T-cell (primary cell): ENCODE measurements around the gene NHP2. TPM values are rescaled to one million over a fixed set of nuclear protein-coding genes. Genes with fewer than 3 reads are reported as not detected.

ENCODE experiments used
- ATAC-seq, 4 experiments: fragments of 200-7000 bp in 3 of 4; fragments of 150-1000 bp in 1 of 4; cut with Tn5 transposase; replicated peaks in 1 of 4; 1 replicate in 3 of 4; 2 replicates in 1 of 4; pipeline ENCODE4 v1.10.0; 2021; ENCODE audit warnings: moderate library complexity in 3 of 4, mild to moderate bottlenecking in 2 of 4, moderate number of reproducible peaks in 1 of 4
- CTCF ChIA-PET, 2 donors: fragments of 300-600 bp; sonication (Branson Sonifier 250); formaldehyde crosslinking; loops; one replicate each; lab custom pipeline; 2022; ENCODE audit warnings: antibody characterized with exemption in 2 of 2; lab: Charles Lee
- POLR2A ChIA-PET, 2 donors: fragments of 300-600 bp; sonication (Branson Sonifier 250); formaldehyde crosslinking; loops; one replicate each; lab custom pipeline; 2022; ENCODE audit warnings: antibody characterized with exemption in 2 of 2; lab: Charles Lee
- DNase-seq, 35 experiments: peaks; one replicate each; pipeline versions ENCODE4 v3.0.0 to v3.0.0-alpha.2; 2013 to 2023
- H3K27ac ChIP-seq: one replicate; pipeline ENCODE4 v1.5.1; 2013; ENCODE audit warnings: low read length
- H3K27me3 ChIP-seq, 2 experiments: replicated peaks in 1 of 2; 1 replicate in 1 of 2; 2 replicates in 1 of 2; pipeline versions ENCODE4 v1.6.1 to v1.7.0; 2013; ENCODE audit warnings: low read length in 1 of 2, mixed read lengths in 1 of 2; ENCODE audit not compliant: control insufficient read depth in 2 of 2, insufficient read depth in 2 of 2; ENCODE audit errors: extremely low read depth in 1 of 2
- H3K36me3 ChIP-seq, 2 donors: 1 replicate in 1 of 2; 2 replicates in 1 of 2; pipeline versions ENCODE4 v1.6.1 to v1.7.0; 2013; ENCODE audit warnings: low read length in 1 of 2; ENCODE audit not compliant: control insufficient read depth in 2 of 2, insufficient read depth in 1 of 2; ENCODE audit errors: extremely low read depth in 1 of 2
- H3K4me1 ChIP-seq, 2 experiments: 1 replicate in 1 of 2; 2 replicates in 1 of 2; pipeline versions ENCODE4 v1.6.1 to v1.7.0; 2013; ENCODE audit warnings: low read length in 2 of 2, mixed read lengths in 1 of 2; ENCODE audit not compliant: insufficient read depth in 2 of 2, control insufficient read depth in 1 of 2; ENCODE audit errors: extremely low read depth in 1 of 2
- H3K4me3 ChIP-seq, 2 donors: 1 replicate in 1 of 2; 2 replicates in 1 of 2; pipeline versions ENCODE4 v1.5.1 to v1.7.0; 2013; ENCODE audit warnings: mild to moderate bottlenecking in 2 of 2, low read length in 1 of 2, moderate library complexity in 1 of 2; ENCODE audit not compliant: control insufficient read depth in 1 of 2; ENCODE audit errors: extremely low read depth in 1 of 2
- H3K9me3 ChIP-seq: 2 replicates; pipeline ENCODE4 v1.7.0; 2013
- H3K27ac Mint-ChIP-seq, 2 donors: one replicate each; pipeline ENCODE4 v1.8.0; 2020 to 2021; ENCODE audit warnings: mild to moderate bottlenecking in 2 of 2, mixed read lengths in 2 of 2
- H3K27me3 Mint-ChIP-seq, 2 donors: one replicate each; pipeline ENCODE4 v1.8.0; 2021 to 2022; ENCODE audit warnings: mixed read lengths in 2 of 2
- H3K36me3 Mint-ChIP-seq: one replicate; pipeline ENCODE4 v1.8.0; 2021; ENCODE audit warnings: mixed read lengths
- H3K4me1 Mint-ChIP-seq, 3 donors: one replicate each; pipeline ENCODE4 v1.8.0; 2020 to 2022; ENCODE audit warnings: mixed read lengths in 3 of 3, mild to moderate bottlenecking in 1 of 3
- H3K4me3 Mint-ChIP-seq, 3 donors: one replicate each; pipeline ENCODE4 v1.8.0; 2020 to 2022; ENCODE audit warnings: mild to moderate bottlenecking in 3 of 3, mixed read lengths in 3 of 3, moderate library complexity in 3 of 3
- H3K9me3 Mint-ChIP-seq, 3 donors: one replicate each; pipeline ENCODE4 v1.8.0; 2020 to 2022; ENCODE audit warnings: mixed read lengths in 3 of 3
- WGBS: methylation state at CpG from one replicate; pipeline ENCODE4 v1.1.5; 2013; ENCODE audit warnings: missing lambda C conversion rate; ENCODE audit not compliant: insufficient coverage; 5-methylcytosine and 5-hydroxymethylcytosine counted together
- total RNA-seq, 35 experiments: library from RNA in 6 of 35; stranded (reverse) in 6 of 35; fragments of 120-200 nt in 1 of 35; gene quantifications; one replicate each; pipeline versions ENCODE4 v1.2.1 to v1.2.4 and lab custom pipeline; 2013 to 2026

NHP2 gene
- total RNA-seq (10 to 100 TPM; 61.2 to 95.6 (median 91.2) TPM), total RNA-seq (lab: John Stamatoyannopoulos, UW) (27.1 to 179 (median 36.4) reads per million in 29 experiments)
- 74.8 TPM for total RNA-seq (2013)

DNA sequence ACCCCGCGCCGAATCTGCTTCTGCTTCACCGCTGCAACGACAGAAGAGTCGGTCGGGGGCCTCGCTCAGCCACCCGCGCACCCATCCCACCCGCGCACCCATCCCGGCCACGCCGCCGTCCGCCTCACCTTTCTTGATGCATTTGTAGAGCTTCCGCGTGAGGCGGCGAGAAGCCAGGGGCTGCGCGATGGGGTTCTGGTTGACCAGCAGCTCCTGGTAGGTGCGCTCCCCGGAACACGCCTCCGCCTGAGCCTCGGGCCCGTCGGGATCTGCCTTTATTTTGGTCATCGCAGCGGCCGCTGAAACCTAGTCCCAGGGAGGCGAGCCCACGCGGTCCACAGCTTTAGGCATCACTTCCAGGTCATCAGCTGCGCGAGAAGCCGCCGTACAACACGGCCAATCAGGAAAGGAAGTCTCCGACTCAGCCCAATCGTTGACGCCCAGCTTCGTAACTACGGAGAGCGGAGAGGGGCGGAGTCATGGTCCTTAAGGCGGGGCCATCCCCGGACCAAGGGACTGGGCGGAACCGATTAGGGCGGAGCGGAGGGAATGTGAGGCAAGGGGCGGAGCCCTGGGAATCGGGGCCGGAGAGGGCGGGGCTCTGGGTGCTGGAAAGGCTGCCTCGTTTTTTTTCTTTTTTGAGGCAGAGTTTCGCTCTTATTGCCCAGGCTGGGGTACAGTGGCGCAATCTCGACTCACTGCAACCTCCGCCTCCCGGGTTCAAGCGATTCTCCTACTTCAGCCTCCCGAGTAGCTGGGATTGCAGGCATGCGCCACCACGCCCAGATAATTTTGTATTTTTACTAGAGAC, at the start of gene NHP2:
Gene NHP2 (minus strand): TSS at position 356 of the 811 bp plus-strand sequence. CDS start 68 bp downstream, at position 288.
- Mint-ChIP-seq H3K4me3 (peak within 1 kb of the TSS; percentile 94 to 99 (median 98)), H3K9me3 (no peaks in the 10 kb centered on the region)

DNA sequence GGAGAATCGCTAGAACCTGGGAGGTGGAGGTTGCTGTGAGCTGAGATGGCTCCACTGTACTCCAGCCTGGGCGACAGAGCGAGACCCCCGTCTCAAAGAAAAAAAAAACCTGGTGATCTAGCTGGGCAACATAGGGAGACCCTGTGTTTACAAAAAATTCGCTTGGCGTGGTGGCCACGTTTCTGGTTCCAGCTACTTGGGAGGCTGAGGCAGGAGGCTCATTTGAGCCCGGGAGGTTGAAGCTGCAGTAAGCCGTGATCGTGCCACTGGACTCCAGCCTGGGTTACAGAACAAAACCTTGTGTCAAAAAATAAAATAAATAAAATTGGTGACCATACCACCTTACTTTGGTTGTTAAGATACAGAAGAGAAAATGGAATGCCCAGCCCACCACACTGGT, 48.9 kb upstream of the NHP2 start:
- Mint-ChIP-seq H3K36me3 (peaks cover 13% of the 10 kb centered on the region), H3K27ac (no peak overlapping the region), H3K4me3 (peak overlapping the region; percentile 46 to 64 (median 50)), H3K4me1 (peaks cover 22 to 25% (median 22%) of the 10 kb centered on the region in 3 donors), H3K9me3 (no peaks in the 10 kb centered on the region), H3K27me3 (peaks cover 0 to 3% of the 10 kb centered on the region in 2 donors)
- ChIA-PET CTCF (no interaction called here), POLR2A (no interaction called here)
- no peak overlapping the region for H3K27ac ChIP-seq
- no peaks in the 10 kb centered on the region for H3K9me3 ChIP-seq
- no peak overlapping the region for H3K4me3 ChIP-seq
- ATAC-seq (no peak), DNase-seq (no peak)
- H3K4me1 ChIP-seq = peaks cover 12 to 23% of the 10 kb centered on the region in 2 experiments
- H3K36me3 ChIP-seq = peaks cover 0 to 11% of the 10 kb centered on the region in 2 donors
- WGBS = 88% methylated on average over 5 of the region's 10 CpGs
- no peaks in the 10 kb centered on the region for H3K27me3 ChIP-seq

More for the DNA sequence above, at the start of gene NHP2:
- Histone ChIP-seq H3K4me3 (peak within 1 kb of the TSS; percentile 74 to 78), H3K4me1 (peaks cover 10 to 40% of the 10 kb centered on the region in 2 experiments), H3K27me3 (no peaks in the 10 kb centered on the region), H3K36me3 (peaks cover 0 to 26% of the 10 kb centered on the region in 2 donors), H3K9me3 (no peaks in the 10 kb centered on the region), H3K27ac (peak within 1 kb of the TSS; percentile 25)
- H3K36me3 Mint-ChIP-seq = peaks cover 15% of the 10 kb centered on the region
- CTCF ChIA-PET = interaction anchor here (0.6 to 1.5 kb wide), 7 partner anchors 22 to 796 kb away, joined by 3 to 8 read pairs (median 4); no protein-coding TSS in a partner anchor
- WGBS = under 1% methylated on average over 59 of the region's 68 CpGs
- H3K27ac Mint-ChIP-seq = peak within 1 kb of the TSS; percentile 88 to 90
- no peaks in the 10 kb centered on the region for H3K27me3 Mint-ChIP-seq
- DNase-seq (peak; percentile 89 to 99 (median 93)), ATAC-seq (peak; percentile 97 to 99 (median 99))
- peaks cover 37 to 42% (median 42%) of the 10 kb centered on the region in 3 donors for H3K4me1 Mint-ChIP-seq
- POLR2A ChIA-PET = interaction anchor here in 1 of 2 donors (0.6 kb wide), 1 partner anchor 20 kb away, joined by 13 read pairs; no protein-coding TSS in a partner anchor

DNA sequence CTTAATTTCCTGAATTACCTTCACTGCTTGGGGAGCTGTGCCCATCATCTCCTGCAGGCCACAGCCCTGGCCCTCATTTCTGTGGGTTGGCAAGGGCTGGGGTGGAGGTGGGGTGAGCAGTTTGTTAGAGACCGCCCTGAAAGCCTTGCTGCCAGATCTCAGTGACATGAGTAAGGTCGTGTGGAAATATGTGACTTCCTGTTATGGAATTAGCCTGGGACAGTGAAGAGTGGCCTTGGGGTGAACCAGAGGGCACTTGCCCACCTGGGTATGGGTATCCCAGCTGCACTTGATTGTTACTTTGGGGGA, 48.2 kb upstream of the NHP2 start:
- H3K4me1 Mint-ChIP-seq = peaks cover 15 to 18% (median 16%) of the 10 kb centered on the region in 3 donors
- no peak overlapping the region for H3K4me3 ChIP-seq
- H3K9me3 ChIP-seq = no peaks in the 10 kb centered on the region
- H3K4me1 ChIP-seq = peaks cover 8 to 17% of the 10 kb centered on the region in 2 experiments
- H3K27ac Mint-ChIP-seq = no peak overlapping the region
- peaks cover 0 to 3% of the 10 kb centered on the region in 2 donors for H3K27me3 Mint-ChIP-seq
- no peak for DNase-seq
- no peaks in the 10 kb centered on the region for H3K9me3 Mint-ChIP-seq
- 49% methylated on average over 2 of the region's 2 CpGs for WGBS
- H3K4me3 Mint-ChIP-seq = peak overlapping the region in 1 of 3 donors; percentile 45
- H3K36me3 ChIP-seq = peaks cover 0 to 4% of the 10 kb centered on the region in 2 donors
- ChIA-PET POLR2A (interaction anchor here in 1 of 2 donors (1.2 kb wide), 1 partner anchor 12 kb away, joined by 3 read pairs; no protein-coding TSS in a partner anchor), CTCF (no interaction called here)
- H3K36me3 Mint-ChIP-seq = peaks cover 11% of the 10 kb centered on the region
- H3K27me3 ChIP-seq = no peaks in the 10 kb centered on the region
- ATAC-seq = no peak
- no peak overlapping the region for H3K27ac ChIP-seq

DNA sequence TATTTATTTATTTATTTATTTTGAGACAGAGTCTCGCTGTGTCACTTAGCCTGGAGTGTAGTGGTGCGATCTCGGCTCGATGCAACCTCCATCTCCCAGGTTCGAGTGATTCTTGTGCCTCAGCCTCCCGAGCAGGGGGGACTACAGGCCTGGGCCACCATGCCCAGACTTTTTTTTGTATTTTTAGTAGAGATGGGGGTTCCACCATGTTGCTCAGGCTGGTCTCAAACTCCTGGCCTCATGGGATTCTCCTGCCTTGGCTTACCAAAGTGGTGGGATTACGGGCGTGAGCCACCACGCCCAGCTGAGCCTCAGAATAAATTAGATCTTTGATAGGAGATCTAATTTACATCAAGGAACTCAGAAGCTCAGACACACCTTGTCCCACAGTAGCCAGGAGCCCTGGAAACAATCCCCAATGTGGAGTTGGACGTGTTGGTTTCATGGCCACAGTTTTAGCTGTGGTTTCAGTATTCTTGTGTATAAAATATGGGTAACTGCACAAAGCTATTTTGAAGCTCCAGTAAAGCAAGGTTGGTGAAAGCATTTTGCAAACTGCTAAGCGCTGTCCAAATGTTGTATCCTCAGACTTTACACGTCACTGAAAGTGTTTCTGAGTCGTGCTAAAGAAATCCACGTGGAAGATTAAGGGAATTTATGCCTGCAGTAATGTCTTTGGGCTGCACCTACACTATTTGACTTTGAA, 47.7 kb upstream of the NHP2 start:
- H3K27ac ChIP-seq = no peak overlapping the region
- Mint-ChIP-seq H3K27me3 (peaks cover 0 to 3% of the 10 kb centered on the region in 2 donors), H3K27ac (no peak overlapping the region), H3K36me3 (peaks cover 8% of the 10 kb centered on the region), H3K9me3 (no peaks in the 10 kb centered on the region), H3K4me3 (peak overlapping the region in 1 of 3 donors; percentile 45), H3K4me1 (peaks cover 10 to 13% (median 11%) of the 10 kb centered on the region in 3 donors)
- POLR2A ChIA-PET = interaction anchor here in 1 of 2 donors (1.2 kb wide), 1 partner anchor 13 kb away, joined by 3 read pairs; no protein-coding TSS in a partner anchor
- H3K36me3 ChIP-seq = no peaks in the 10 kb centered on the region
- 83% methylated on average over 5 of the region's 14 CpGs for WGBS
- H3K27me3 ChIP-seq = no peaks in the 10 kb centered on the region
- DNase-seq (no peak), ATAC-seq (no peak)
- H3K9me3 ChIP-seq = no peaks in the 10 kb centered on the region
- CTCF ChIA-PET = no interaction called here
- peaks cover 8 to 12% of the 10 kb centered on the region in 2 experiments for H3K4me1 ChIP-seq
- no peak overlapping the region for H3K4me3 ChIP-seq

DNA sequence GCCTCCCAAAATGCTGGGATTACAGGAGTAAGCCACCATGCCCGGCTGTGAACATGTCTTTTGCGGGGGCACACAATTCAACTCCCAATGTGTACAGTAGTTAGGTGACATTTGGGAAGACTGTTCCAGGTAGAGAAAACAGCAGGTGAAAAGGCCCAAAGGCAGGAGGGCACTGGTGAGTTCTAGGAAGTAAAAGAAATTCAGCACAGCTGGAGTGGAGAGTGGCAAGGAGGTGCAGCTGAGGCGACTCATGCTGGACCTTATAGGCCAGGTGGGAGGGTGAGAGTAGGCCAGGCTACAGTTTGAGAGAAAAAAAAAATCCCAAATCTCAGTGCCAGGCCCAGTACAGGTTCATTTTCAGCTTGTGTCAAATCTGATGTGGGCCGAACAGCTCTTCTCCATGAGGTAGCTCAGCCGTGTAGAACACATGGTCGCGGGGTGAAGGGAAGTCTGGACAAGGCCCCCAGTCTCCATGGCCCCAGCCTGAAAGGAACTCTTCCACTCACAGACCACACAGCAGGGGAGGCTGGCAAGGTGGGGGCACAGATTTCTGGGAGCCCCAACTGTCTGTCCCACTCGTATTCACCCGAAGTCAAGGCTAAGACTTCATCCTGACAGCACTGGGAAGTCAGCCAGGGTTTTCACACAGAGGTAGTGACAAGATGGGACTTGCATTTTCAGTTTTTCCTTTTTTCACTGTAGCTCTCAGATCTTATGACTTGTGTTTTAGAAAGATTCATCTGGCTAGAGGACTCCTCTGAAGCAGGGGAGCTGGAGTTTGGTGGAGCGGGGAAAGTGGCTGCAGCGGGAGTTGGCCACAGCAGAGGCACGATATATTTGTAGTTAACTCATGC, 46.1 kb upstream of the NHP2 start:
- H3K9me3 Mint-ChIP-seq = no peaks in the 10 kb centered on the region
- Histone ChIP-seq H3K36me3 (no peaks in the 10 kb centered on the region), H3K27ac (no peak overlapping the region), H3K27me3 (peaks cover 0 to 2% of the 10 kb centered on the region in 2 experiments), H3K4me1 (no peaks in the 10 kb centered on the region), H3K9me3 (no peaks in the 10 kb centered on the region), H3K4me3 (no peak overlapping the region)
- no peak overlapping the region for H3K4me3 Mint-ChIP-seq
- ChIA-PET CTCF (no interaction called here), POLR2A (no interaction called here)
- H3K27ac Mint-ChIP-seq = no peak overlapping the region
- no peak for DNase-seq
- H3K4me1 Mint-ChIP-seq = peaks cover 0 to 2% (median 2%) of the 10 kb centered on the region in 3 donors
- peaks cover 2% of the 10 kb centered on the region for H3K36me3 Mint-ChIP-seq
- no peak for ATAC-seq
- 88% methylated on average over 7 of the region's 12 CpGs for WGBS
- H3K27me3 Mint-ChIP-seq = peaks cover 0 to 6% of the 10 kb centered on the region in 2 donors
